Measurements from ENCODE around the gene PNPLA2.

DNA sequence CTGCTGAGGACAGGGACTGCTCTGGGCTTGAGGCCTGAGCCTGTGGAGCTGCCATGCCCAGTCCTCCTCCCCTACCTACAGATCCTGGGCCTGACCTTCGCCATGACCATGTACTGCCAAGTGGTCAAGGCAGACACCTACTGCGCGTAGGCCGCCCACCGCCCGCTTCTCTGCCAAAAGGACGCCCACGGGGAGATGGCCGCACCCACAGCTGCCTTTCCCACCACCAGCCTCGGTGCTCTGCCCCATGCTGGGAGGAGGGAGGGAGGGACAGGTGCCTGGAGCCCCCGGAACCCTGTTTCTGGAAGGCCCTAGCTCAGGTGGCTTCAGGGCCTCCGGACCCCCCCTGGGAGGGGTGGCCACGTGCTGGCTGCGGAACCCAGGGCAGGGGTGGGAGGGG, 47.8 kb downstream of the PNPLA2 start:
- TF ChIP-seq, protein P1, sequence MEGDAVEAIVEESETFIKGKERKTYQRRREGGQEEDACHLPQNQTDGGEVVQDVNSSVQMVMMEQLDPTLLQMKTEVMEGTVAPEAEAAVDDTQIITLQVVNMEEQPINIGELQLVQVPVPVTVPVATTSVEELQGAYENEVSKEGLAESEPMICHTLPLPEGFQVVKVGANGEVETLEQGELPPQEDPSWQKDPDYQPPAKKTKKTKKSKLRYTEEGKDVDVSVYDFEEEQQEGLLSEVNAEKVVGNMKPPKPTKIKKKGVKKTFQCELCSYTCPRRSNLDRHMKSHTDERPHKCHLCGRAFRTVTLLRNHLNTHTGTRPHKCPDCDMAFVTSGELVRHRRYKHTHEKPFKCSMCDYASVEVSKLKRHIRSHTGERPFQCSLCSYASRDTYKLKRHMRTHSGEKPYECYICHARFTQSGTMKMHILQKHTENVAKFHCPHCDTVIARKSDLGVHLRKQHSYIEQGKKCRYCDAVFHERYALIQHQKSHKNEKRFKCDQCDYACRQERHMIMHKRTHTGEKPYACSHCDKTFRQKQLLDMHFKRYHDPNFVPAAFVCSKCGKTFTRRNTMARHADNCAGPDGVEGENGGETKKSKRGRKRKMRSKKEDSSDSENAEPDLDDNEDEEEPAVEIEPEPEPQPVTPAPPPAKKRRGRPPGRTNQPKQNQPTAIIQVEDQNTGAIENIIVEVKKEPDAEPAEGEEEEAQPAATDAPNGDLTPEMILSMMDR (IDR thresholded peaks at IDR 0.05): no peak
- no peak for TF ChIP-seq POLR2A (IDR thresholded peaks at IDR 0.05)

Measured in Peyer's patch (tissue), 4 donors.